HG03432 (cell line): Measurements from ENCODE around the gene GNB1L.

ENCODE experiments used
- ATAC-seq: cut with Tn5 transposase; IDR thresholded peaks from one replicate; pipeline ENCODE4 v1.9.1; 2021; ENCODE audit warnings: mild to moderate bottlenecking, moderate library complexity; ENCODE audit not compliant: unreplicated experiment

GNB1L gene

GRCh38 chr22:19740586-19740985 lies 114.1 kb downstream of the GNB1L start:
- no peak for ATAC-seq

GRCh38 chr22:19739911-19740449 lies 114.7 kb downstream of the GNB1L start:
- ATAC-seq = no peak

- ATAC-seq = no peak
Measured at GRCh38 chr22:19739448-19739895, 115.2 kb downstream of the GNB1L start.

GRCh38 chr22:19738664-19739447 lies 115.8 kb downstream of the GNB1L start:
- ATAC-seq = no peak

GRCh38 chr22:19737846-19738663 lies 116.6 kb downstream of the GNB1L start:
- ATAC-seq = no peak

GRCh38 chr22:19735665-19736510 lies 118.8 kb downstream of the GNB1L start:
- ATAC-seq = no peak

GRCh38 chr22:19734837-19735382 lies 119.8 kb downstream of the GNB1L start:
- no peak for ATAC-seq

- ATAC-seq = no peak
Measured at GRCh38 chr22:19734163-19734562, 120.5 kb downstream of the GNB1L start.

GRCh38 chr22:19733755-19734154 lies 120.9 kb downstream of the GNB1L start:
- ATAC-seq = no peak
